ENCODE data around the gene ENTPD7.
"Not testable (repeated sequence)": the region's sequence is repeated elsewhere in the genome, so short reads cannot be mapped to it uniquely, and the experiment has no call there.

The ENTPD7 gene

GRCh38 chr10:99659031-99659867 lies at the start of gene ENTPD7:
ENTPD7 (plus strand) TSS chr10:99659509; CDS start chr10:99659957, 448 bp downstream.
- peak; percentile 95 for DNase-seq

GRCh38 chr10:99610221-99610620 lies 49.1 kb upstream of the ENTPD7 start:
- no peak for DNase-seq

- no peak for DNase-seq
These were observed 48.0 kb upstream of the ENTPD7 start for GRCh38 chr10:99611326-99611725.

GRCh38 chr10:99612167-99612831 lies 47.0 kb upstream of the ENTPD7 start:
- peak; percentile 70 for DNase-seq

- DNase-seq, result peak; percentile 29
These were observed 43.9 kb upstream of the ENTPD7 start for GRCh38 chr10:99615426-99615825.

- no peak for DNase-seq
These were observed 41.6 kb upstream of the ENTPD7 start for GRCh38 chr10:99617696-99618095.

- DNase-seq, result peak; percentile 15
These were observed 40.1 kb upstream of the ENTPD7 start for GRCh38 chr10:99619090-99619800.

- peak; percentile 100 for DNase-seq
These were observed 39.2 kb upstream of the ENTPD7 start, which contains the start of gene SLC25A28 for GRCh38 chr10:99619851-99620710. SLC25A28 (minus strand) TSS chr10:99620439; CDS start chr10:99620335, 104 bp downstream.

- peak; percentile 91 for DNase-seq
These were observed 38.4 kb upstream of the ENTPD7 start for GRCh38 chr10:99620711-99621453.

- DNase-seq, result peak; percentile 35
These were observed 37.7 kb upstream of the ENTPD7 start for GRCh38 chr10:99621454-99622251.

GRCh38 chr10:99623919-99624318 lies 35.4 kb upstream of the ENTPD7 start:
- no peak for DNase-seq

- not testable (repeated sequence) for DNase-seq
These were observed 34.2 kb upstream of the ENTPD7 start for GRCh38 chr10:99625124-99625523.

- no peak for DNase-seq
These were observed 30.2 kb upstream of the ENTPD7 start for GRCh38 chr10:99628923-99629624.

GRCh38 chr10:99629625-99629978 lies 29.7 kb upstream of the ENTPD7 start:
- no peak for DNase-seq

GRCh38 chr10:99630433-99630832 lies 28.9 kb upstream of the ENTPD7 start:
- DNase-seq, result peak; percentile 83

GRCh38 chr10:99630991-99631390 lies 28.3 kb upstream of the ENTPD7 start:
- DNase-seq, result no peak

- no peak for DNase-seq
These were observed 27.8 kb upstream of the ENTPD7 start for GRCh38 chr10:99631496-99631895.

- DNase-seq, result no peak
These were observed 25.5 kb upstream of the ENTPD7 start for GRCh38 chr10:99633832-99634231.

- no peak for DNase-seq
These were observed 11.6 kb upstream of the ENTPD7 start for GRCh38 chr10:99647601-99648151.

- no peak for DNase-seq
These were observed 10.6 kb upstream of the ENTPD7 start for GRCh38 chr10:99648717-99649116.

Measured in hematopoietic multipotent progenitor cell treated with erythropoietin and hydrocortisone succinate and interleukin-3 and kit ligand, for 8 days (in vitro differentiated cells).